Measurements from ENCODE around the gene CEP192. TPM values are rescaled to one million over a fixed set of nuclear protein-coding genes. Genes with fewer than 3 reads are reported as not detected.
A peak's percentile ranks its signal among the peaks of the same experiment; 100 is the strongest.

Gene CEP192
- total and polyA plus RNA-seq, 2 of the 13 experiments (the other 11 are each of a cell fraction or from before 2014, with no cell fraction given): 15.3 to 24.7 TPM

DNA sequence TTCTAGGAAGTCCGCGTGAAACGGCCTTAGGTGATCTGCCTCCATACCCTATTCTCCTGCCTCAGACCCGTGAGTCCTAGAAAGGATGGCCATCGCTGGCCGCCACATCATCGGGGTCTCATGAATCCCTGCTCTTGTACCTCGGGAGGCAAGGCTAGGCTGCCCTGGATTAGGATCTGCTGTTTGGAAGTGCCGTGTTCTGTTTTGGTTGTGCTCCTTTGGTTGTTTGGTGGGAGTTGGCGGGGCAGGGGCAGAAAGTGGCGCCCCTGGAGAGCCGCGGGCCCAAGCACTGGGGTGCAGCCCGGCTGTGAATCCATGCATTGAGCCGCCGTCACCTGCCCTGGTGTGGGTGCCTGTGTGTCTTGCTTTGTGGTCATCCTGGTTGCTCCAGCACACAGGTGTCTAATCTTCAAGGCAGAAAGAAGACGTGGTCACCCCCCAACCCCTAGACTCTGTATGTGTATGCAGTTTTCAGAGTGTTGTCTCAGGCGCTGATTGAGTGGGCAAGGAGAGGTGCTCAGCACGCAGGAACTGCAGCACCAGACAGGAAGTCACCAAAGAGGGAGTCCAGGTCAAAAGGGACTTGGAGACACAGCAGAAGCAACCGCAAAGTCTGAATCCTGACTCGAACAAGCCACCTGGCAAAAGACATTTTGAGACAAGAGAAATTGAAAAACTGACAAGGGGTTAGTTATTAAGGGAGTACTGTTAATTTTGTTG is 147.4 kb downstream of the CEP192 start (continued):
- TF ChIP-seq TGIF2 (CRISPR knock-in tag; IDR thresholded peaks at IDR 0.05): peak; percentile 58
- TF ChIP-seq HNF4G (IDR thresholded peaks at IDR 0.05; ENCODE audit: borderline replicate concordance, low read depth, low read length): no peak
- TF ChIP-seq HNF4G (CRISPR knock-in tag; IDR thresholded peaks at IDR 0.05; ENCODE audit: borderline replicate concordance, low read depth): 0 out of 2 replicates have a peak, but pooled peaks have one; percentile 5
- no peak for TF ChIP-seq JARID2 (CRISPR knock-in tag; IDR thresholded peaks at IDR 0.05; ENCODE audit: insufficient replicate concordance)
- no peak for TF ChIP-seq KDM6A (CRISPR knock-in tag; IDR thresholded peaks at IDR 0.05; ENCODE audit: low read depth)
- 0 out of 2 replicates have a peak, but pooled peaks have one; percentile 16 for TF ChIP-seq GATAD1 (CRISPR knock-in tag; IDR thresholded peaks at IDR 0.05)
- TF ChIP-seq, protein P1, sequence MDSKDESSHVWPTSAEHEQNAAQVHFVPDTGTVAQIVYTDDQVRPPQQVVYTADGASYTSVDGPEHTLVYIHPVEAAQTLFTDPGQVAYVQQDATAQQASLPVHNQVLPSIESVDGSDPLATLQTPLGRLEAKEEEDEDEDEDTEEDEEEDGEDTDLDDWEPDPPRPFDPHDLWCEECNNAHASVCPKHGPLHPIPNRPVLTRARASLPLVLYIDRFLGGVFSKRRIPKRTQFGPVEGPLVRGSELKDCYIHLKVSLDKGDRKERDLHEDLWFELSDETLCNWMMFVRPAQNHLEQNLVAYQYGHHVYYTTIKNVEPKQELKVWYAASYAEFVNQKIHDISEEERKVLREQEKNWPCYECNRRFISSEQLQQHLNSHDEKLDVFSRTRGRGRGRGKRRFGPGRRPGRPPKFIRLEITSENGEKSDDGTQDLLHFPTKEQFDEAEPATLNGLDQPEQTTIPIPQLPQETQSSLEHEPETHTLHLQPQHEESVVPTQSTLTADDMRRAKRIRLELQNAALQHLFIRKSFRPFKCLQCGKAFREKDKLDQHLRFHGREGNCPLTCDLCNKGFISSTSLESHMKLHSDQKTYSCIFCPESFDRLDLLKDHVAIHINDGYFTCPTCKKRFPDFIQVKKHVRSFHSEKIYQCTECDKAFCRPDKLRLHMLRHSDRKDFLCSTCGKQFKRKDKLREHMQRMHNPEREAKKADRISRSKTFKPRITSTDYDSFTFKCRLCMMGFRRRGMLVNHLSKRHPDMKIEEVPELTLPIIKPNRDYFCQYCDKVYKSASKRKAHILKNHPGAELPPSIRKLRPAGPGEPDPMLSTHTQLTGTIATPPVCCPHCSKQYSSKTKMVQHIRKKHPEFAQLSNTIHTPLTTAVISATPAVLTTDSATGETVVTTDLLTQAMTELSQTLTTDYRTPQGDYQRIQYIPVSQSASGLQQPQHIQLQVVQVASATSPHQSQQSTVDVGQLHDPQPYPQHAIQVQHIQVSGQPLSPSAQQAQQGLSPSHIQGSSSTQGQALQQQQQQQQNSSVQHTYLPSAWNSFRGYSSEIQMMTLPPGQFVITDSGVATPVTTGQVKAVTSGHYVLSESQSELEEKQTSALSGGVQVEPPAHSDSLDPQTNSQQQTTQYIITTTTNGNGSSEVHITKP (CRISPR knock-in tag; IDR thresholded peaks at IDR 0.05; ENCODE audit: low read depth): 0 out of 2 replicates have a peak, but pooled peaks have one; percentile 3
- TF ChIP-seq ZNF746 (CRISPR knock-in tag; IDR thresholded peaks at IDR 0.05): no peak
- TF ChIP-seq, protein P2, sequence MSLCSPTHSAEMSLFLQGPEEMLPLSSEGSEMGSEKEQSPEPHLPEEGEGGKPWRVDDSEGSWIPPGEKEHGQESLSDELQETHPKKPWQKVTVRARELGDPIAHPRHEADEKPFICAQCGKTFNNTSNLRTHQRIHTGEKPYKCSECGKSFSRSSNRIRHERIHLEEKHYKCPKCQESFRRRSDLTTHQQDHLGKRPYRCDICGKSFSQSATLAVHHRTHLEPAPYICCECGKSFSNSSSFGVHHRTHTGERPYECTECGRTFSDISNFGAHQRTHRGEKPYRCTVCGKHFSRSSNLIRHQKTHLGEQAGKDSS (CRISPR knock-in tag; IDR thresholded peaks at IDR 0.05; ENCODE audit: borderline replicate concordance, low read depth): 0 out of 2 replicates have a peak, but pooled peaks have one; percentile 39
- TF ChIP-seq ZSCAN21 (CRISPR knock-in tag; IDR thresholded peaks at IDR 0.05; ENCODE audit: borderline replicate concordance): peak; percentile 56; the same call in 1 of the 2 replicates

All from HepG2 (cell line).